Measurements from ENCODE around the gene LUZP1.

DNA sequence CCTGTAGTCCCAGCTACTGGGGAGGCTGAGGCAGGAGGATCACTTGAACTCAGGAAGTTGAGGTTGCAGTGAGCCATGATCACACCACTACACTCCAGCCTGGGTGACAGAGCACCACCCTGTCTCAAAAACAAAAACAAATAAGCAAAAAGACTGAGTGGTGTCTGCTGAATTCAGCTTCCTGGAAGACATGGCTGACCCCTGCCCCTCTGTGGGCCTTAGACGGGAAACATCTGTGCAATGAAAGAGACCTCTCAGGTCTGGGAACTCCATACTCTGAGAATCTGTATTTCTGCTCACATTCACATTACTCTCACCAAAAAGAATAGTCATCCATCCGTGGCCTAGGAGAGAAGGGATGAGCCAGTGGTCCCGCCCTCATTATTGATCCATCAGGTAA lies 46.6 kb upstream of the LUZP1 start:
- TF ChIP-seq, protein P1, sequence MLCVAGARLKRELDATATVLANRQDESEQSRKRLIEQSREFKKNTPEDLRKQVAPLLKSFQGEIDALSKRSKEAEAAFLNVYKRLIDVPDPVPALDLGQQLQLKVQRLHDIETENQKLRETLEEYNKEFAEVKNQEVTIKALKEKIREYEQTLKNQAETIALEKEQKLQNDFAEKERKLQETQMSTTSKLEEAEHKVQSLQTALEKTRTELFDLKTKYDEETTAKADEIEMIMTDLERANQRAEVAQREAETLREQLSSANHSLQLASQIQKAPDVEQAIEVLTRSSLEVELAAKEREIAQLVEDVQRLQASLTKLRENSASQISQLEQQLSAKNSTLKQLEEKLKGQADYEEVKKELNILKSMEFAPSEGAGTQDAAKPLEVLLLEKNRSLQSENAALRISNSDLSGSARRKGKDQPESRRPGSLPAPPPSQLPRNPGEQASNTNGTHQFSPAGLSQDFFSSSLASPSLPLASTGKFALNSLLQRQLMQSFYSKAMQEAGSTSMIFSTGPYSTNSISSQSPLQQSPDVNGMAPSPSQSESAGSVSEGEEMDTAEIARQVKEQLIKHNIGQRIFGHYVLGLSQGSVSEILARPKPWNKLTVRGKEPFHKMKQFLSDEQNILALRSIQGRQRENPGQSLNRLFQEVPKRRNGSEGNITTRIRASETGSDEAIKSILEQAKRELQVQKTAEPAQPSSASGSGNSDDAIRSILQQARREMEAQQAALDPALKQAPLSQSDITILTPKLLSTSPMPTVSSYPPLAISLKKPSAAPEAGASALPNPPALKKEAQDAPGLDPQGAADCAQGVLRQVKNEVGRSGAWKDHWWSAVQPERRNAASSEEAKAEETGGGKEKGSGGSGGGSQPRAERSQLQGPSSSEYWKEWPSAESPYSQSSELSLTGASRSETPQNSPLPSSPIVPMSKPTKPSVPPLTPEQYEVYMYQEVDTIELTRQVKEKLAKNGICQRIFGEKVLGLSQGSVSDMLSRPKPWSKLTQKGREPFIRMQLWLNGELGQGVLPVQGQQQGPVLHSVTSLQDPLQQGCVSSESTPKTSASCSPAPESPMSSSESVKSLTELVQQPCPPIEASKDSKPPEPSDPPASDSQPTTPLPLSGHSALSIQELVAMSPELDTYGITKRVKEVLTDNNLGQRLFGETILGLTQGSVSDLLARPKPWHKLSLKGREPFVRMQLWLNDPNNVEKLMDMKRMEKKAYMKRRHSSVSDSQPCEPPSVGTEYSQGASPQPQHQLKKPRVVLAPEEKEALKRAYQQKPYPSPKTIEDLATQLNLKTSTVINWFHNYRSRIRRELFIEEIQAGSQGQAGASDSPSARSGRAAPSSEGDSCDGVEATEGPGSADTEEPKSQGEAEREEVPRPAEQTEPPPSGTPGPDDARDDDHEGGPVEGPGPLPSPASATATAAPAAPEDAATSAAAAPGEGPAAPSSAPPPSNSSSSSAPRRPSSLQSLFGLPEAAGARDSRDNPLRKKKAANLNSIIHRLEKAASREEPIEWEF (IDR thresholded peaks at IDR 0.05; ENCODE audit: insufficient replicate concordance, low read depth, low read length), result no peak
- no peak for TF ChIP-seq HDAC2 (IDR thresholded peaks at IDR 0.05)
- TF ChIP-seq, protein P2, sequence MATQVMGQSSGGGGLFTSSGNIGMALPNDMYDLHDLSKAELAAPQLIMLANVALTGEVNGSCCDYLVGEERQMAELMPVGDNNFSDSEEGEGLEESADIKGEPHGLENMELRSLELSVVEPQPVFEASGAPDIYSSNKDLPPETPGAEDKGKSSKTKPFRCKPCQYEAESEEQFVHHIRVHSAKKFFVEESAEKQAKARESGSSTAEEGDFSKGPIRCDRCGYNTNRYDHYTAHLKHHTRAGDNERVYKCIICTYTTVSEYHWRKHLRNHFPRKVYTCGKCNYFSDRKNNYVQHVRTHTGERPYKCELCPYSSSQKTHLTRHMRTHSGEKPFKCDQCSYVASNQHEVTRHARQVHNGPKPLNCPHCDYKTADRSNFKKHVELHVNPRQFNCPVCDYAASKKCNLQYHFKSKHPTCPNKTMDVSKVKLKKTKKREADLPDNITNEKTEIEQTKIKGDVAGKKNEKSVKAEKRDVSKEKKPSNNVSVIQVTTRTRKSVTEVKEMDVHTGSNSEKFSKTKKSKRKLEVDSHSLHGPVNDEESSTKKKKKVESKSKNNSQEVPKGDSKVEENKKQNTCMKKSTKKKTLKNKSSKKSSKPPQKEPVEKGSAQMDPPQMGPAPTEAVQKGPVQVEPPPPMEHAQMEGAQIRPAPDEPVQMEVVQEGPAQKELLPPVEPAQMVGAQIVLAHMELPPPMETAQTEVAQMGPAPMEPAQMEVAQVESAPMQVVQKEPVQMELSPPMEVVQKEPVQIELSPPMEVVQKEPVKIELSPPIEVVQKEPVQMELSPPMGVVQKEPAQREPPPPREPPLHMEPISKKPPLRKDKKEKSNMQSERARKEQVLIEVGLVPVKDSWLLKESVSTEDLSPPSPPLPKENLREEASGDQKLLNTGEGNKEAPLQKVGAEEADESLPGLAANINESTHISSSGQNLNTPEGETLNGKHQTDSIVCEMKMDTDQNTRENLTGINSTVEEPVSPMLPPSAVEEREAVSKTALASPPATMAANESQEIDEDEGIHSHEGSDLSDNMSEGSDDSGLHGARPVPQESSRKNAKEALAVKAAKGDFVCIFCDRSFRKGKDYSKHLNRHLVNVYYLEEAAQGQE (IDR thresholded peaks at IDR 0.05; ENCODE audit: low read depth, low read length), result no peak
- TF ChIP-seq POLR2A (IDR thresholded peaks at IDR 0.05; ENCODE audit: low read depth, low read length), result no peak
- TF ChIP-seq CBX5 (IDR thresholded peaks at IDR 0.05; ENCODE audit: low read depth), result no peak
- TF ChIP-seq, protein P3, sequence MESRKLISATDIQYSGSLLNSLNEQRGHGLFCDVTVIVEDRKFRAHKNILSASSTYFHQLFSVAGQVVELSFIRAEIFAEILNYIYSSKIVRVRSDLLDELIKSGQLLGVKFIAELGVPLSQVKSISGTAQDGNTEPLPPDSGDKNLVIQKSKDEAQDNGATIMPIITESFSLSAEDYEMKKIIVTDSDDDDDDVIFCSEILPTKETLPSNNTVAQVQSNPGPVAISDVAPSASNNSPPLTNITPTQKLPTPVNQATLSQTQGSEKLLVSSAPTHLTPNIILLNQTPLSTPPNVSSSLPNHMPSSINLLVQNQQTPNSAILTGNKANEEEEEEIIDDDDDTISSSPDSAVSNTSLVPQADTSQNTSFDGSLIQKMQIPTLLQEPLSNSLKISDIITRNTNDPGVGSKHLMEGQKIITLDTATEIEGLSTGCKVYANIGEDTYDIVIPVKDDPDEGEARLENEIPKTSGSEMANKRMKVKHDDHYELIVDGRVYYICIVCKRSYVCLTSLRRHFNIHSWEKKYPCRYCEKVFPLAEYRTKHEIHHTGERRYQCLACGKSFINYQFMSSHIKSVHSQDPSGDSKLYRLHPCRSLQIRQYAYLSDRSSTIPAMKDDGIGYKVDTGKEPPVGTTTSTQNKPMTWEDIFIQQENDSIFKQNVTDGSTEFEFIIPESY (IDR thresholded peaks at IDR 0.05), result no peak
- no peak for TF ChIP-seq EZH2 (IDR thresholded peaks at IDR 0.05; ENCODE audit: borderline replicate concordance, control insufficient read depth, low read depth, low read length)
- TF ChIP-seq, protein P4, sequence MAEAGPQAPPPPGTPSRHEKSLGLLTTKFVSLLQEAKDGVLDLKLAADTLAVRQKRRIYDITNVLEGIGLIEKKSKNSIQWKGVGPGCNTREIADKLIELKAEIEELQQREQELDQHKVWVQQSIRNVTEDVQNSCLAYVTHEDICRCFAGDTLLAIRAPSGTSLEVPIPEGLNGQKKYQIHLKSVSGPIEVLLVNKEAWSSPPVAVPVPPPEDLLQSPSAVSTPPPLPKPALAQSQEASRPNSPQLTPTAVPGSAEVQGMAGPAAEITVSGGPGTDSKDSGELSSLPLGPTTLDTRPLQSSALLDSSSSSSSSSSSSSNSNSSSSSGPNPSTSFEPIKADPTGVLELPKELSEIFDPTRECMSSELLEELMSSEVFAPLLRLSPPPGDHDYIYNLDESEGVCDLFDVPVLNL (IDR thresholded peaks at IDR 0.05; ENCODE audit: low read depth, low read length), result no peak
- TF ChIP-seq, protein P5, sequence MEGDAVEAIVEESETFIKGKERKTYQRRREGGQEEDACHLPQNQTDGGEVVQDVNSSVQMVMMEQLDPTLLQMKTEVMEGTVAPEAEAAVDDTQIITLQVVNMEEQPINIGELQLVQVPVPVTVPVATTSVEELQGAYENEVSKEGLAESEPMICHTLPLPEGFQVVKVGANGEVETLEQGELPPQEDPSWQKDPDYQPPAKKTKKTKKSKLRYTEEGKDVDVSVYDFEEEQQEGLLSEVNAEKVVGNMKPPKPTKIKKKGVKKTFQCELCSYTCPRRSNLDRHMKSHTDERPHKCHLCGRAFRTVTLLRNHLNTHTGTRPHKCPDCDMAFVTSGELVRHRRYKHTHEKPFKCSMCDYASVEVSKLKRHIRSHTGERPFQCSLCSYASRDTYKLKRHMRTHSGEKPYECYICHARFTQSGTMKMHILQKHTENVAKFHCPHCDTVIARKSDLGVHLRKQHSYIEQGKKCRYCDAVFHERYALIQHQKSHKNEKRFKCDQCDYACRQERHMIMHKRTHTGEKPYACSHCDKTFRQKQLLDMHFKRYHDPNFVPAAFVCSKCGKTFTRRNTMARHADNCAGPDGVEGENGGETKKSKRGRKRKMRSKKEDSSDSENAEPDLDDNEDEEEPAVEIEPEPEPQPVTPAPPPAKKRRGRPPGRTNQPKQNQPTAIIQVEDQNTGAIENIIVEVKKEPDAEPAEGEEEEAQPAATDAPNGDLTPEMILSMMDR (IDR thresholded peaks at IDR 0.05 in 2 of 3, conservative IDR thresholded peaks at IDR 0.05 in 1 of 3; ENCODE audit: control insufficient read depth in 2 of 3, extremely low read depth in 1 of 3, insufficient read depth in 1 of 3, low read depth in 3 of 3, low read length in 3 of 3), result no peak
- no peak for TF ChIP-seq CHD4 (IDR thresholded peaks at IDR 0.05)
- no peak for TF ChIP-seq ETV6 (conservative IDR thresholded peaks at IDR 0.05 in 1 of 2, IDR thresholded peaks at IDR 0.05 in 1 of 2; ENCODE audit: borderline replicate concordance in 1 of 2, low read depth in 1 of 2)
- no peak for TF ChIP-seq EP300 (IDR thresholded peaks at IDR 0.05; ENCODE audit: borderline replicate concordance in 1 of 2, control insufficient read depth in 1 of 2, low read depth in 2 of 2, low read length in 2 of 2)

All from GM12878 (cell line).